ENCODE results near the gene UVRAG. TPM values are rescaled to one million over a fixed set of nuclear protein-coding genes. Genes with fewer than 3 reads are reported as not detected.

UVRAG gene
- total and polyA plus RNA-seq, 4 donors, result 4.4 to 15.1 (median 10.0) TPM

DNA sequence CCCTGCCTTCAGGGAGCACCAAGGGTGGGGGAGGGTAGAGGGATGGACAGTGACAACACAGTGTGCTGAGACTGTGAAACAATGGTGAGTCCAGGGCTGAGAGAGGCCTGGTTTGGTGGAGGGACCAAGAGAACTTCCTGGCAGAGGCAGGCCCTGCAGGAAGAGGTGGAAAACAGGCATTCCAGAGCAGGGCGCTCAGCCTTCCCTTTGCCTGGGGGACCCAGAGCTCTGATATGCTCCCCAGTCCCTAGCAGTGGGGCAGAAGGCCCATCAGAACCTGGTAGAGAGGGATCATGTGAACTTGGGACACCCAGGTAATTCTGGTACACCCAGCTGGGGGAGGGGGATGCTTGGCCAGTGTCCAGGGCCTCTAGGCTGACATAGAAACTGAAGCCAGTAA is 17.2 kb upstream of the UVRAG start:
- TF ChIP-seq TAF1 (conservative IDR thresholded peaks at IDR 0.05) (no peak), RAD21 (IDR thresholded peaks at IDR 0.05) (no peak), HNF4A (conservative IDR thresholded peaks at IDR 0.05) (no peak)
- Histone ChIP-seq H3K9ac (ENCODE audit: low read depth in 1 of 2, low read length in 2 of 2) (no peak overlapping the region), H3K4me1 (ENCODE audit: control insufficient read depth in 4 of 4, insufficient read depth in 4 of 4, low read length in 3 of 4) (peaks cover 7 to 46% (median 37%) of the 10 kb centered on the region in 4 donors), H3K9me3 (ENCODE audit: control insufficient read depth in 4 of 4, low read length in 3 of 4) (no peaks in the 10 kb centered on the region), H3K27me3 (ENCODE audit: control insufficient read depth in 4 of 4, insufficient read depth in 4 of 4, low read length in 3 of 4) (no peaks in the 10 kb centered on the region), H3K27ac (ENCODE audit: low read depth in 1 of 2, low read length in 2 of 2) (no peak overlapping the region), H3K4me3 (ENCODE audit: low read depth in 1 of 3, low read length in 3 of 3) (no peak overlapping the region), H3K36me3 (ENCODE audit: control insufficient read depth in 4 of 4, insufficient read depth in 3 of 4, low read depth in 1 of 4, low read length in 3 of 4) (peaks cover 2 to 40% (median 14%) of the 10 kb centered on the region in 4 donors)
- DNase-seq (ENCODE audit: low spot score), result no peak
- WGBS, result 96% methylated on average over 1 of the region's 1 CpG

DNA sequence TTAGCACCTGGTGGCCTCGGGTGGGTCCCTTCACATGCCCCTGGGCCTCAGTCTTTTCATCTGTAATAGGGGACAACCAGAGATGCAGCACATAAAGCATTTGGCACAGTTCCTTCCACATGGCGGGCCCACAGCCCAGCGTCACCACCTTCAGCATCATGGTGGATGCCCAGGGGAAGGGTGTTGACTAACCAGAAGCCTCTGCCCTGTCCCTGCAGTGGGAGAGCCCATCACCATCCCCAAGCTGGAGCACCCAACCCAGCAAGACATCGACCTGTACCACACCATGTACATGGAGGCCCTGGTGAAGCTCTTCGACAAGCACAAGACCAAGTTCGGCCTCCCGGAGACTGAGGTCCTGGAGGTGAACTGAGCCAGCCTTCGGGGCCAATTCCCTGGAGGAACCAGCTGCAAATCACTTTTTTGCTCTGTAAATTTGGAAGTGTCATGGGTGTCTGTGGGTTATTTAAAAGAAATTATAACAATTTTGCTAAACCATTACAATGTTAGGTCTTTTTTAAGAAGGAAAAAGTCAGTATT is 14.8 kb upstream of the UVRAG start:
- DNase-seq (ENCODE audit: low spot score), result no peak
- H3K36me3 ChIP-seq (ENCODE audit: control insufficient read depth in 4 of 4, insufficient read depth in 3 of 4, low read depth in 1 of 4, low read length in 3 of 4), result peaks cover 2 to 40% (median 14%) of the 10 kb centered on the region in 4 donors
- peaks cover 5 to 23% (median 16%) of the 10 kb centered on the region in 4 donors for H3K4me1 ChIP-seq (ENCODE audit: control insufficient read depth in 4 of 4, insufficient read depth in 4 of 4, low read length in 3 of 4)
- H3K9ac ChIP-seq (ENCODE audit: low read depth in 1 of 2, low read length in 2 of 2), result no peak overlapping the region
- WGBS, result 97% methylated on average over 8 of the region's 8 CpGs
- no peaks in the 10 kb centered on the region for H3K9me3 ChIP-seq (ENCODE audit: control insufficient read depth in 4 of 4, low read length in 3 of 4)
- H3K27me3 ChIP-seq (ENCODE audit: control insufficient read depth in 4 of 4, insufficient read depth in 4 of 4, low read length in 3 of 4), result no peaks in the 10 kb centered on the region
- no peak for TF ChIP-seq JUND (IDR thresholded peaks at IDR 0.05)
- TF ChIP-seq RXRA (IDR thresholded peaks at IDR 0.05), result no peak
- TF ChIP-seq, protein P1, sequence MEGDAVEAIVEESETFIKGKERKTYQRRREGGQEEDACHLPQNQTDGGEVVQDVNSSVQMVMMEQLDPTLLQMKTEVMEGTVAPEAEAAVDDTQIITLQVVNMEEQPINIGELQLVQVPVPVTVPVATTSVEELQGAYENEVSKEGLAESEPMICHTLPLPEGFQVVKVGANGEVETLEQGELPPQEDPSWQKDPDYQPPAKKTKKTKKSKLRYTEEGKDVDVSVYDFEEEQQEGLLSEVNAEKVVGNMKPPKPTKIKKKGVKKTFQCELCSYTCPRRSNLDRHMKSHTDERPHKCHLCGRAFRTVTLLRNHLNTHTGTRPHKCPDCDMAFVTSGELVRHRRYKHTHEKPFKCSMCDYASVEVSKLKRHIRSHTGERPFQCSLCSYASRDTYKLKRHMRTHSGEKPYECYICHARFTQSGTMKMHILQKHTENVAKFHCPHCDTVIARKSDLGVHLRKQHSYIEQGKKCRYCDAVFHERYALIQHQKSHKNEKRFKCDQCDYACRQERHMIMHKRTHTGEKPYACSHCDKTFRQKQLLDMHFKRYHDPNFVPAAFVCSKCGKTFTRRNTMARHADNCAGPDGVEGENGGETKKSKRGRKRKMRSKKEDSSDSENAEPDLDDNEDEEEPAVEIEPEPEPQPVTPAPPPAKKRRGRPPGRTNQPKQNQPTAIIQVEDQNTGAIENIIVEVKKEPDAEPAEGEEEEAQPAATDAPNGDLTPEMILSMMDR (IDR thresholded peaks at IDR 0.05; ENCODE audit: low read depth, low read length, missing input control), result no peak
- no peak for TF ChIP-seq HNF4A (conservative IDR thresholded peaks at IDR 0.05)
- TF ChIP-seq NR2F2 (IDR thresholded peaks at IDR 0.05), result no peak
- TF ChIP-seq, protein P2, sequence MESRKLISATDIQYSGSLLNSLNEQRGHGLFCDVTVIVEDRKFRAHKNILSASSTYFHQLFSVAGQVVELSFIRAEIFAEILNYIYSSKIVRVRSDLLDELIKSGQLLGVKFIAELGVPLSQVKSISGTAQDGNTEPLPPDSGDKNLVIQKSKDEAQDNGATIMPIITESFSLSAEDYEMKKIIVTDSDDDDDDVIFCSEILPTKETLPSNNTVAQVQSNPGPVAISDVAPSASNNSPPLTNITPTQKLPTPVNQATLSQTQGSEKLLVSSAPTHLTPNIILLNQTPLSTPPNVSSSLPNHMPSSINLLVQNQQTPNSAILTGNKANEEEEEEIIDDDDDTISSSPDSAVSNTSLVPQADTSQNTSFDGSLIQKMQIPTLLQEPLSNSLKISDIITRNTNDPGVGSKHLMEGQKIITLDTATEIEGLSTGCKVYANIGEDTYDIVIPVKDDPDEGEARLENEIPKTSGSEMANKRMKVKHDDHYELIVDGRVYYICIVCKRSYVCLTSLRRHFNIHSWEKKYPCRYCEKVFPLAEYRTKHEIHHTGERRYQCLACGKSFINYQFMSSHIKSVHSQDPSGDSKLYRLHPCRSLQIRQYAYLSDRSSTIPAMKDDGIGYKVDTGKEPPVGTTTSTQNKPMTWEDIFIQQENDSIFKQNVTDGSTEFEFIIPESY (IDR thresholded peaks at IDR 0.05), result no peak
- TF ChIP-seq FOXA1 (IDR thresholded peaks at IDR 0.05), result no peak
- TF ChIP-seq, protein P3, sequence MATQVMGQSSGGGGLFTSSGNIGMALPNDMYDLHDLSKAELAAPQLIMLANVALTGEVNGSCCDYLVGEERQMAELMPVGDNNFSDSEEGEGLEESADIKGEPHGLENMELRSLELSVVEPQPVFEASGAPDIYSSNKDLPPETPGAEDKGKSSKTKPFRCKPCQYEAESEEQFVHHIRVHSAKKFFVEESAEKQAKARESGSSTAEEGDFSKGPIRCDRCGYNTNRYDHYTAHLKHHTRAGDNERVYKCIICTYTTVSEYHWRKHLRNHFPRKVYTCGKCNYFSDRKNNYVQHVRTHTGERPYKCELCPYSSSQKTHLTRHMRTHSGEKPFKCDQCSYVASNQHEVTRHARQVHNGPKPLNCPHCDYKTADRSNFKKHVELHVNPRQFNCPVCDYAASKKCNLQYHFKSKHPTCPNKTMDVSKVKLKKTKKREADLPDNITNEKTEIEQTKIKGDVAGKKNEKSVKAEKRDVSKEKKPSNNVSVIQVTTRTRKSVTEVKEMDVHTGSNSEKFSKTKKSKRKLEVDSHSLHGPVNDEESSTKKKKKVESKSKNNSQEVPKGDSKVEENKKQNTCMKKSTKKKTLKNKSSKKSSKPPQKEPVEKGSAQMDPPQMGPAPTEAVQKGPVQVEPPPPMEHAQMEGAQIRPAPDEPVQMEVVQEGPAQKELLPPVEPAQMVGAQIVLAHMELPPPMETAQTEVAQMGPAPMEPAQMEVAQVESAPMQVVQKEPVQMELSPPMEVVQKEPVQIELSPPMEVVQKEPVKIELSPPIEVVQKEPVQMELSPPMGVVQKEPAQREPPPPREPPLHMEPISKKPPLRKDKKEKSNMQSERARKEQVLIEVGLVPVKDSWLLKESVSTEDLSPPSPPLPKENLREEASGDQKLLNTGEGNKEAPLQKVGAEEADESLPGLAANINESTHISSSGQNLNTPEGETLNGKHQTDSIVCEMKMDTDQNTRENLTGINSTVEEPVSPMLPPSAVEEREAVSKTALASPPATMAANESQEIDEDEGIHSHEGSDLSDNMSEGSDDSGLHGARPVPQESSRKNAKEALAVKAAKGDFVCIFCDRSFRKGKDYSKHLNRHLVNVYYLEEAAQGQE (IDR thresholded peaks at IDR 0.05), result no peak
- TF ChIP-seq, protein P4, sequence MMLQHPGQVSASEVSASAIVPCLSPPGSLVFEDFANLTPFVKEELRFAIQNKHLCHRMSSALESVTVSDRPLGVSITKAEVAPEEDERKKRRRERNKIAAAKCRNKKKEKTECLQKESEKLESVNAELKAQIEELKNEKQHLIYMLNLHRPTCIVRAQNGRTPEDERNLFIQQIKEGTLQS (IDR thresholded peaks at IDR 0.05), result no peak
- TF ChIP-seq HNF4G (IDR thresholded peaks at IDR 0.05), result no peak
- no peak for TF ChIP-seq YY1 (IDR thresholded peaks at IDR 0.05)
- no peak for TF ChIP-seq SP1 (IDR thresholded peaks at IDR 0.05)
- no peak for TF ChIP-seq GABPA (IDR thresholded peaks at IDR 0.05 in 1 of 2, conservative IDR thresholded peaks at IDR 0.05 in 1 of 2)
- no peak for TF ChIP-seq EGR1 (IDR thresholded peaks at IDR 0.05; ENCODE audit: low read depth in 2 of 2)
- no peak overlapping the region for H3K27ac ChIP-seq (ENCODE audit: low read depth in 1 of 2, low read length in 2 of 2)
- H3K4me3 ChIP-seq (ENCODE audit: low read depth in 1 of 3, low read length in 3 of 3), result no peak overlapping the region
